CD8-positive, alpha-beta memory T cell (primary cell): Measurements from ENCODE around the gene PDZRN4. TPM values are rescaled to one million over a fixed set of nuclear protein-coding genes. Genes with fewer than 3 reads are reported as not detected.

ENCODE experiments used
- CTCF ChIA-PET: fragments of 350-600 bp; sonication (Branson Sonifier 250); formaldehyde crosslinking; loops from one replicate; lab custom pipeline; 2021; ENCODE audit warnings: antibody characterized with exemption; lab: Charles Lee
- POLR2A ChIA-PET: fragments of 350-600 bp; sonication (Branson Sonifier 250); formaldehyde crosslinking; loops from one replicate; lab custom pipeline; 2021; ENCODE audit warnings: antibody characterized with exemption; lab: Charles Lee
- DNase-seq, 5 donors: peaks; one replicate each; pipeline versions ENCODE4 v3.0.0 to v3.0.0-alpha.2; 2020 to 2022; ENCODE audit warnings: mixed read lengths in 1 of 5
- H3K27ac ChIP-seq: one replicate; pipeline ENCODE4 v1.7.0; 2013; ENCODE audit warnings: low read depth, mild to moderate bottlenecking, low read length, moderate library complexity
- H3K27me3 ChIP-seq: 2 replicates; pipeline ENCODE4 v1.7.0; 2013; ENCODE audit warnings: low read length, mild to moderate bottlenecking; ENCODE audit not compliant: insufficient read depth, poor library complexity, severe bottlenecking
- H3K36me3 ChIP-seq: 2 replicates; pipeline ENCODE4 v1.7.0; 2013; ENCODE audit warnings: mild to moderate bottlenecking, low read length, moderate library complexity; ENCODE audit not compliant: insufficient read depth
- H3K4me1 ChIP-seq: 2 replicates; pipeline ENCODE4 v1.7.0; 2013; ENCODE audit warnings: mild to moderate bottlenecking, low read length, moderate library complexity; ENCODE audit not compliant: insufficient read depth
- H3K4me3 ChIP-seq: 2 replicates; pipeline ENCODE4 v1.7.0; 2013; ENCODE audit warnings: mild to moderate bottlenecking, low read length
- H3K9me3 ChIP-seq: 2 replicates; pipeline ENCODE4 v1.7.0; 2013; ENCODE audit warnings: mild to moderate bottlenecking, low read length
- H3K27ac Mint-ChIP-seq, 8 donors: one replicate each; pipeline ENCODE4 v1.8.0; 2020 to 2021; ENCODE audit warnings: mixed read lengths in 8 of 8, mild to moderate bottlenecking in 6 of 8, inconsistent platforms in 3 of 8, moderate library complexity in 3 of 8
- H3K27me3 Mint-ChIP-seq, 2 donors: one replicate each; pipeline ENCODE4 v1.8.0; 2020 to 2021; ENCODE audit warnings: mixed read lengths in 2 of 2, mild to moderate bottlenecking in 1 of 2, moderate library complexity in 1 of 2
- H3K36me3 Mint-ChIP-seq, 3 donors: one replicate each; pipeline ENCODE4 v1.8.0; 2020 to 2021; ENCODE audit warnings: mixed read lengths in 3 of 3, inconsistent platforms in 1 of 3, mild to moderate bottlenecking in 1 of 3
- H3K4me1 Mint-ChIP-seq, 3 donors: one replicate each; pipeline ENCODE4 v1.8.0; 2020 to 2021; ENCODE audit warnings: mixed read lengths in 3 of 3, inconsistent platforms in 1 of 3, mild to moderate bottlenecking in 1 of 3
- H3K4me3 Mint-ChIP-seq, 7 donors: one replicate each; pipeline ENCODE4 v1.8.0; 2020 to 2021; ENCODE audit warnings: mixed read lengths in 7 of 7, mild to moderate bottlenecking in 6 of 7, moderate library complexity in 4 of 7, inconsistent platforms in 2 of 7
- H3K9me3 Mint-ChIP-seq, 5 donors: one replicate each; pipeline ENCODE4 v1.8.0; 2020 to 2022; ENCODE audit warnings: mixed read lengths in 5 of 5, mild to moderate bottlenecking in 3 of 5, moderate library complexity in 2 of 5, inconsistent platforms in 1 of 5
- polyA plus RNA-seq: library from polyadenylated mRNA; unstranded; fragments of 300-500 nt; fragmentation: Illumina TruSeq; gene quantifications from one replicate; pipeline ENCODE4 v1.2.3, GENCODE V29; 2021
- total RNA-seq, 2 experiments: library from RNA; stranded (reverse); gene quantifications; one replicate each; pipeline ENCODE4 v1.2.3, GENCODE V29; 2021

Gene PDZRN4
- total and polyA plus RNA-seq, 3 experiments from 2014 or later: not detected

DNA sequence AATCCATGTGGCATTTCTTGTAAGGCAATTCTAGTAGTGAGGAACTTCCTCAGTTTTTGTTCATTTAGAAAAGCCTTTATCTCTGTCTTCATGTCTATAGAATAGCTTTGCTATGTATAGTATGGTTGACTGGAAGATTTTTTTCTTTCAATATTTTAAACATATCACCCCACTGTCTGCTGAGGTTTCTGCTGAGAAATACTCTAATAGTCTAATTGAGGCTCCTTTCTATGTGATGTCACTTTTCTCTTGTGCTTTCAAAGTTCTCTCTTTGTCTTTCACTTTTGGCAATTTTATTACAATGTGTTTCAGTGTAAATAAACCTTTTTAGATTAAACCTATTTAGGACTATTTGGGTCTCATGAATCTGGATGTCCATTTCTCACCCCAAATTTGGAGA, 192.8 kb downstream of the PDZRN4 start:
- Mint-ChIP-seq H3K27me3 (no peaks in the 10 kb centered on the region), H3K27ac (no peak overlapping the region), H3K4me1 (no peaks in the 10 kb centered on the region), H3K36me3 (no peaks in the 10 kb centered on the region), H3K4me3 (no peak overlapping the region), H3K9me3 (peaks cover 1 to 11% (median 4%) of the 10 kb centered on the region in 5 donors)
- Histone ChIP-seq H3K4me1 (no peaks in the 10 kb centered on the region), H3K27ac (no peak overlapping the region), H3K27me3 (no peaks in the 10 kb centered on the region), H3K9me3 (no peaks in the 10 kb centered on the region), H3K36me3 (no peaks in the 10 kb centered on the region), H3K4me3 (no peak overlapping the region)
- ChIA-PET POLR2A (no interaction called here), CTCF (no interaction called here)
- DNase-seq: no peak

DNA sequence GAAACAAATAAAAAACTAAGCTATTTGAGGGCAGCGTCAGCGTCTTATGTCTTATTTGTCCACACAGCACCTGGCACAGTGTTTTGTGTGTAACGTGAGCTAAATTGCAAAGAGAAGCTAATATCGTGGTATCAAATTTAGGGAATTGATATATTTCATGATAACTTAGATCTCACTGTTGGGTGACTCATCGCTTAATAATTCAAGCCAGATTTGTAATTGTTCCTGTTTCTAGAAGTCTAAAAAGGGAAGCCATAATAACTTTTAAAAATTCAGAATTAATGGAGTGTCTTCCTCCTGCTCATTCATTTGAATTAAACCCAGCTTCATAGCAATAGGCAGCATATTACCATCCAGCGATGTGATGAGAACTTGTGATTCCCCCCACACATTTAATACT, 214.7 kb downstream of the PDZRN4 start:
- no peak for DNase-seq
- Mint-ChIP-seq H3K9me3 (peaks cover 3 to 9% (median 5%) of the 10 kb centered on the region in 5 donors), H3K27ac (no peak overlapping the region), H3K4me1 (no peaks in the 10 kb centered on the region), H3K4me3 (no peak overlapping the region), H3K27me3 (peaks cover 0 to 1% of the 10 kb centered on the region in 2 donors), H3K36me3 (no peaks in the 10 kb centered on the region)
- no peaks in the 10 kb centered on the region for H3K36me3 ChIP-seq
- H3K9me3 ChIP-seq: no peaks in the 10 kb centered on the region
- no peak overlapping the region for H3K4me3 ChIP-seq
- ChIA-PET POLR2A (no interaction called here), CTCF (no interaction called here)
- no peaks in the 10 kb centered on the region for H3K27me3 ChIP-seq
- H3K4me1 ChIP-seq: no peaks in the 10 kb centered on the region
- no peak overlapping the region for H3K27ac ChIP-seq

DNA sequence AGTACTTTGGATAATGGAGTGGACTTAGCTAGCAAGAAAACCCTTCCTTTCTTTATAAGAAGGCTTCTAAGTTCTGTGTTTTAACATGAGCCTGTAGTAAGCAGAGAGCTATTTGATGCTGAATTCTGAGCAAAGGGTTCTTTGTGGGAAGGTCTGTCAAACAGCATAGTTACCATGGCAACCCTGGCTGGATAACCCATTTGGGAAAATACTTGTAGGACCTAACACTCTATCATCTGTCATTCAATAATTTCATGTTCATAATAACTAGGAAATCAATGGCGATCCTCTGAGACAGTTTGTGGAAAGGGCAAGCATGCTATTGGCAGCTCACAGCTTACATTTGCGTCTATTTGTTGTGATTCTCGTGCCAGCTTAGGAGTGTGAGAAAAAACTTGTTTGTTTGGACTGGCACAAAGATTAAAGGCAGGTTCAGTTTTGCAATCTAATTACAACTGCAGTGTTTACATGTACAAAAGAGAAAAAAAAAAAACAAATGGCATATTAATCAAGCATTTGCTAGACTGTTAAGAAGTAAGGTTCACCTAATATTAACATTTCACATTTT, 219.2 kb downstream of the PDZRN4 start:
- Histone ChIP-seq H3K27ac (no peak overlapping the region), H3K27me3 (no peaks in the 10 kb centered on the region), H3K4me1 (no peaks in the 10 kb centered on the region), H3K9me3 (no peaks in the 10 kb centered on the region), H3K4me3 (no peak overlapping the region), H3K36me3 (no peaks in the 10 kb centered on the region)
- no peak overlapping the region for H3K4me3 Mint-ChIP-seq
- no peak for DNase-seq
- CTCF ChIA-PET: no interaction called here
- no peak overlapping the region for H3K27ac Mint-ChIP-seq
- H3K36me3 Mint-ChIP-seq: no peaks in the 10 kb centered on the region
- peaks cover 1 to 9% (median 5%) of the 10 kb centered on the region in 5 donors for H3K9me3 Mint-ChIP-seq
- H3K27me3 Mint-ChIP-seq: peaks cover 0 to 1% of the 10 kb centered on the region in 2 donors
- no peaks in the 10 kb centered on the region for H3K4me1 Mint-ChIP-seq
- POLR2A ChIA-PET: no interaction called here

DNA sequence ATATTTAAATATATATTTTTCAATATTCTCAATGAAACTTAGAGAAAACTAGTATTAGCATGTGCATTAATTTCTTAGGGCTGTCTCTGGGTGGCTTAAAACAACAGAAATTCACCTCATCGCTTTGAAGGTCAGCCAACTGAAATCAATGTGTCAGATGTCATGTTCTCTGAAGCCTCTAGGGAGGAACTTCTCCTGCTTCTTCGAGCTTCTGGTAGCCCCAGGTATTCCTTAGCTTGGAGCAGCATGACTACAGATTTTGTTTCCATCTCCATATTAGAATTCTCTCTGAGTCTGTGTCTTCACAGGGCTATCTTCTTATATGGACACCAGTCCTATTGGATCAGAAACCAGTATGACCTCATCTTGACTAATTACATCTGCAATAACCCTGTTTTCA, 221.5 kb downstream of the PDZRN4 start:
- H3K4me3 ChIP-seq: no peak overlapping the region
- Mint-ChIP-seq H3K27me3 (no peaks in the 10 kb centered on the region), H3K36me3 (no peaks in the 10 kb centered on the region), H3K4me1 (no peaks in the 10 kb centered on the region), H3K27ac (no peak overlapping the region), H3K9me3 (peaks cover 1 to 10% (median 4%) of the 10 kb centered on the region in 5 donors), H3K4me3 (no peak overlapping the region)
- no peaks in the 10 kb centered on the region for H3K4me1 ChIP-seq
- no peaks in the 10 kb centered on the region for H3K27me3 ChIP-seq
- H3K9me3 ChIP-seq: no peaks in the 10 kb centered on the region
- CTCF ChIA-PET: no interaction called here
- no peak overlapping the region for H3K27ac ChIP-seq
- POLR2A ChIA-PET: no interaction called here
- DNase-seq: no peak
- H3K36me3 ChIP-seq: no peaks in the 10 kb centered on the region

DNA sequence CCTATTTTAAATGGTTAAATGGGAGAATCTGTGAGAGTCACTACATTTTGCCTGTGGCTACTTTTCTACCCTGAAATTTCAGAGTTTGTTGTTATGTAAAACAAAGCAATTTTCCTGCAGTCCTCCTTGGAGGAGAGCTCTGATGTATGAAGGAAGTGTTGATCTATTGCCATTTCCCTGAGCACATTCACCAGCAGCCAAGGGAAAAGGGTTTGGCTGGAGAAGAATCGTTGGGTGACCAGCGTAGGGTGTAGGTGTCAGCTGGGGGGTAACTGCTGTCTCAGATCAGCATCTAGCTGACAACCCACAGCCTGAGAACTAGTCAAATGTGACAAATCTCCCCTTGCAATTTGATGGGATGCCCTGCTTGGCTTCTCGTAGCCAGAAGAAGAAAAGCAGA, 230.5 kb downstream of the PDZRN4 start:
- POLR2A ChIA-PET: no interaction called here
- Mint-ChIP-seq H3K27me3 (no peaks in the 10 kb centered on the region), H3K4me3 (no peak overlapping the region), H3K36me3 (no peaks in the 10 kb centered on the region), H3K9me3 (peaks cover 0 to 1% (median 0%) of the 10 kb centered on the region in 5 donors), H3K4me1 (no peaks in the 10 kb centered on the region), H3K27ac (no peak overlapping the region)
- Histone ChIP-seq H3K4me1 (no peaks in the 10 kb centered on the region), H3K4me3 (no peak overlapping the region), H3K27ac (no peak overlapping the region), H3K27me3 (no peaks in the 10 kb centered on the region), H3K9me3 (no peaks in the 10 kb centered on the region), H3K36me3 (no peaks in the 10 kb centered on the region)
- DNase-seq: no peak
- CTCF ChIA-PET: no interaction called here

DNA sequence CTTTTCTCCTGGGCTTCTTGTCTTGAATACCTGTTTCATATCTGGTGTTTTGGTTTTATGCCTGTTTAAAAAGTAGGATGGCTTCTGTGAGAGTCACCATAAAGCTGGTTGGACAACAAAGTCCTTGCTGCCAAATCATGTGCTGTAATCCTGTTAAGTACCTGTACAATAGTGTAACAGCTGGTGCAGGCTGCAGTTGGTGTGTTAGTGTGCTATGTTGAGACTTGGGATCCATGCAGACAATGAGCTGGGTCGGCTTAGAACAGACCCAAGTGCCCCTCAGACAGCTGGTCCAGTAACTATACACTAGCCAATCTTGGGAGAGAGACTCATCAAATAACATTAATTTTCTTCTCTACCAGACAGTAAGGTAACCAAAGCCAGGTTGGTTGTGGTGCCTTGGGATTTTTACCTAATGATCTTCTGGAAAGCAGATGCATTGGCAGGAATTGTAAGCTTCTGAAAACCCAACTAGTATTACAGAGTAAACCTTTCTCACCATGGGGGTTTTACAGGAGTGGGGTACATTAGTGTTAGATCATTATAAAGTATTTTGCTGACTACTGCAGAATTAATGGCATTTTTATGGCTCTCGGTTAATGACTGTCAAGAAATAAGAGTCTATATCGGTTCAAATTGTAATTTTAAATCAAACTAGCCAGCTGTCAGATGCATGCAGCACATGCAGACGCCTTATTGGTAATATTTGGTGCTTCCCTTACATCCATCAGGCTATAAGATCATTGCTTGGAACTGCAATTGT, 231.2 kb downstream of the PDZRN4 start:
- no peak overlapping the region for H3K4me3 Mint-ChIP-seq

DNA sequence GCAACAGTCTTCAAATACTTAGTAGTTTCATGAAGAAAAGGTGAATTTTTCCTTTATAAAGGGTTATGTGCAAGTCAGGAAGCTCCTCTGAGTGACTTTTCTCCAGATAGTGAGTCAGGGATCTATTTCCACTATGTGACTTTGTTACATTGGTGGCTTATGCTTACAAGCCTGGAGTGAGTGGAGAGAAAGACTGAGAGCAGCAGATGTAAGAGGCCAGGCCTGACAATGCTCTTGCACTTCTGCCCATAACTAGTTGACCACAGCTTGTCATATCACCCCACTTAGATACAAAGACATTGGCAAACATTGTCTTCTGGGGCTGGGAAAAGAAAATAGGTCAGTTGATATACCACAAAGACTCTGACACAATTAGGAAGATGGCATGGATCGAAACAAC, 236.5 kb downstream of the PDZRN4 start:
- Mint-ChIP-seq H3K27ac (no peak overlapping the region), H3K4me1 (no peaks in the 10 kb centered on the region), H3K9me3 (peaks cover 0 to 2% (median 0%) of the 10 kb centered on the region in 5 donors), H3K36me3 (no peaks in the 10 kb centered on the region), H3K27me3 (no peaks in the 10 kb centered on the region), H3K4me3 (no peak overlapping the region)
- Histone ChIP-seq H3K4me1 (no peaks in the 10 kb centered on the region), H3K27me3 (no peaks in the 10 kb centered on the region), H3K27ac (no peak overlapping the region), H3K36me3 (no peaks in the 10 kb centered on the region), H3K4me3 (no peak overlapping the region), H3K9me3 (no peaks in the 10 kb centered on the region)
- POLR2A ChIA-PET: no interaction called here
- CTCF ChIA-PET: no interaction called here
- no peak for DNase-seq

More for the DNA sequence above, 231.2 kb downstream of the PDZRN4 start:
- Histone ChIP-seq H3K4me1 (no peaks in the 10 kb centered on the region), H3K36me3 (no peaks in the 10 kb centered on the region), H3K9me3 (no peaks in the 10 kb centered on the region), H3K27ac (no peak overlapping the region), H3K27me3 (no peaks in the 10 kb centered on the region), H3K4me3 (no peak overlapping the region)
- no peak for DNase-seq
- no peaks in the 10 kb centered on the region for H3K4me1 Mint-ChIP-seq
- POLR2A ChIA-PET: no interaction called here
- H3K9me3 Mint-ChIP-seq: peaks cover 0 to 2% (median 0%) of the 10 kb centered on the region in 5 donors
- no peaks in the 10 kb centered on the region for H3K27me3 Mint-ChIP-seq
- H3K36me3 Mint-ChIP-seq: no peaks in the 10 kb centered on the region
- CTCF ChIA-PET: no interaction called here
- no peak overlapping the region for H3K27ac Mint-ChIP-seq

DNA sequence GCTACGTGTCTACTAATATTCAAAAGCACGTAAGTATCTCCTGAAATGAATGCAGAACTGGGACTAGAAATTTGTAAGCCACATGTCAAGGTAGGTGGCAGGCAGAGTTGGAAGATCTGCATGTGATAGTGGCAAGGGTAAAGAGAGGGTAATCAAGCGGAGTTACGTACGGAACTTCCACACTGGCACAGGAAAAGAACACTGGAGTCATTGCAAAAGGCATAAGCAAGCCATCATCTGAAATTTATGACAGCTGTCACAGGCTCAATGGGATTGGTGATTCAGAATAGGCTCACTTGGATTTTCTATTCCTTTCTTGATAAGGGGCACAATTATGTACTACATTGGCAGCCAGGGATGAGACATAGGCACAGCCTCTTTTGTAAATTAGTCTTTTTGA, 245.3 kb downstream of the PDZRN4 start:
- Histone ChIP-seq H3K4me3 (no peak overlapping the region), H3K36me3 (no peaks in the 10 kb centered on the region), H3K27ac (no peak overlapping the region), H3K27me3 (no peaks in the 10 kb centered on the region), H3K4me1 (no peaks in the 10 kb centered on the region), H3K9me3 (no peaks in the 10 kb centered on the region)
- Mint-ChIP-seq H3K9me3 (no peaks in the 10 kb centered on the region), H3K36me3 (no peaks in the 10 kb centered on the region), H3K27me3 (no peaks in the 10 kb centered on the region), H3K4me3 (no peak overlapping the region), H3K27ac (no peak overlapping the region), H3K4me1 (peaks cover 0 to 8% (median 0%) of the 10 kb centered on the region in 3 donors)
- DNase-seq: no peak
- CTCF ChIA-PET: no interaction called here
- POLR2A ChIA-PET: no interaction called here
